Astrocyte of the spinal cord (primary cell): ENCODE results near the gene CRACR2B.

Source experiments
- DNase-seq: peaks from one replicate; pipeline ENCODE4 v3.0.0; 2011; ENCODE audit warnings: low read depth, low spot score
- H3K4me3 ChIP-seq: 2 replicates; pipeline ENCODE4 v1.5.1; 2011; ENCODE audit warnings: low read depth, mild to moderate bottlenecking, low read length, moderate library complexity
- CTCF ChIP-seq: IDR thresholded peaks from 2 replicates; pipeline ENCODE4 v1.5.1; 2012; ENCODE audit warnings: low read depth, mild to moderate bottlenecking, low read length, inconsistent platforms
- in situ Hi-C: cut with HindIII; loops from 2 replicates; pipeline ENCODE4 v1.10.0; 2017; ENCODE audit warnings: low sequenced_read_pairs

The CRACR2B gene

DNA sequence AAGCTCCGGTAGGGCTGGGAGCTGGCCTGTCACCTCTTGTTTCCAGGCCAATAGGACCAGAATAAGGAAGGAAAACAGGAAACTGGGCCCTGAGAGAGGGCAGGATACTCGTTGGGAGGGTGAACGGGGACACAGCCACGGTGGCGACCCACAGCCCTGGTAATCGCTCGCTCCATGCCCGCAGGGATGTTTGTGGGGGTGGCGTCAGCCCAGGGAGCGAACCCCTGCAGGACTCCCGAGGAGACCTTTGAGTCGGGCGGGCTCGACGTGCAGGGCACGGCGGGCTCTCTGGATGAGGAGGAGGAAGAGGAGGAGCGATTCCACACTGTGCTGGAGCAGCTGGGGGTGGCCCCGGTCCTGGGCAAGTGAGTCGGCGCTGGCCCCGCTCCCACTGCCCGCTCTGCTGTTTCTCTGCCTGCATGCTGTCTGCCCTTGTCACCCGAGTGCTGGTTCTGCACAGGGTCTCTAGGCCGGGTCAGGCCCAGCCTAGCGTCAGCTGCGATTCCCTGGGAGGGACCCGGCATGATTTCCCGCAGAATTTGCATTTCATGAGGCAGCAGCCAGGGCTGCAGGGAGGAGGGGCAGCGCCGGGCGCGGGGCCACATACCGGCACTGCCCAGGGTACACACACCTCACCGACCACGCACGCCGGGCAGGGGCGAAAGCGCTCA lies 1.6 kb downstream of the CRACR2B start:
- no peak for DNase-seq
- H3K4me3 ChIP-seq: peak overlapping the region; percentile 43

GRCh38 chr11:829847-830294 lies 2.2 kb downstream of the CRACR2B start:
- DNase-seq: no peak
- in situ Hi-C loops: no loop called here
- H3K4me3 ChIP-seq: peak overlapping the region; percentile 43
- no peak for TF ChIP-seq CTCF

More for the DNA sequence above, 1.6 kb downstream of the CRACR2B start:
- no peak for TF ChIP-seq CTCF
- in situ Hi-C loops: no loop called here

- in situ Hi-C loops: no loop called here
- no peak for TF ChIP-seq CTCF
- peak overlapping the region; percentile 43 for H3K4me3 ChIP-seq
- peak; percentile 66 for DNase-seq
These were observed 2.8 kb downstream of the CRACR2B start for GRCh38 chr11:830295-831117.

GRCh38 chr11:831118-831864 lies 3.6 kb downstream of the CRACR2B start:
- peak; percentile 80 for DNase-seq
- peak overlapping the region; percentile 12 for H3K4me3 ChIP-seq
- in situ Hi-C loops: no loop called here
- no peak for TF ChIP-seq CTCF

DNA sequence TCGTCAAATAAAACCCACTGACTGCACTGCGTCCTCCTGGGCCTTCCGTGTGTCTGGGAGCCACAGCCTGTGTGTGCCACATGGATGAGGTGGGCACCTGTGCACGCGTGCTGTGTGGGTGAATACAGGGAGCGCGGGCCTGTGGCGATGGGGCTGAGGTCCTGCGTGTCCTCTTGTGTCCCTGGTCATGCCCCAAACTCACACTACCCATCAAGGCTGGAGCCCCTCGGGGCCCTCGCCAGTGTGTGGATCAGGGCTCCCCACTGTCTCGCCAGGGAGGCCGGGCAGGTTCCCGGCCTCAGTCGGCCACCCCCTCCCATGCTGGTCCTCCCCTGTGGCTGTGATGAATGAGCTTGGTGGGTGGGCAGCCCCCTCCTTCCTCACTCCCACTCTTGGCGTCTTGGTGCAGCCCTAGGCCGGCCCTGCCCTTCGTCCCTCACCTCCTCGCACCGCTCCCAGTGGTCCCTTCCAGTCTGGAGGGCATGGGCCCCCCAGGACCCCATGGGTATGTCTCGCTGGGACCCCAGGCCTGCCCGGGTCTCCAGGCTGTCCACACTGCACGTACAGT lies 4.3 kb downstream of the CRACR2B start:
- in situ Hi-C loops: no loop called here
- peak overlapping the region; percentile 40 for H3K4me3 ChIP-seq

More for the DNA sequence above, 4.3 kb downstream of the CRACR2B start:
- DNase-seq: no peak
- TF ChIP-seq CTCF: no peak
